Measurements from ENCODE around the gene SAMD13. TPM values are rescaled to one million over a fixed set of nuclear protein-coding genes. Genes with fewer than 3 reads are reported as not detected.

SAMD13 gene
- total RNA-seq, 2 experiments from 2014 or later = not detected

GRCh38 chr1:84271441-84272151 is 29.9 kb upstream of the SAMD13 start:
- H3K4me1 Mint-ChIP-seq (ENCODE audit: low read depth) = peaks cover 16% of the 10 kb centered on the region
- Histone ChIP-seq H3K27ac (ENCODE audit: low read depth in 1 of 2, low read length in 2 of 2) (peak overlapping the region in 1 of 2 donors; percentile 4), H3K9me3 (ENCODE audit: control insufficient read depth in 1 of 2, insufficient read depth in 1 of 2, low read length in 2 of 2) (no peaks in the 10 kb centered on the region), H3K4me1 (ENCODE audit: insufficient read depth, low read length) (peaks cover 12% of the 10 kb centered on the region), H3K27me3 (ENCODE audit: control insufficient read depth in 1 of 2, insufficient read depth in 2 of 2, low read length in 2 of 2) (no peaks in the 10 kb centered on the region), H3K36me3 (ENCODE audit: insufficient read depth, low read length) (no peaks in the 10 kb centered on the region), H3K4me3 (ENCODE audit: low read length) (no peak overlapping the region)
- DNase-seq (peak in 3 of 14 experiments; percentile 3 to 12 (median 6)), ATAC-seq (ENCODE audit: poor library complexity) (peak; percentile 64)
- CTCF ChIA-PET = no interaction called here
- H3K4me3 Mint-ChIP-seq = peak overlapping the region; percentile 16
- no peak for TF ChIP-seq CTCF (IDR thresholded peaks at IDR 0.05)
- H3K27me3 Mint-ChIP-seq = no peaks in the 10 kb centered on the region
- peak overlapping the region; percentile 55 for H3K27ac Mint-ChIP-seq
- POLR2A ChIA-PET = interaction anchor here (1.0 to 1.3 kb wide), 2 partner anchors 28 to 60 kb away, joined by 3 read pairs; no protein-coding TSS in a partner anchor
- H3K36me3 Mint-ChIP-seq (ENCODE audit: low read depth) = no peaks in the 10 kb centered on the region
- intact Hi-C loops (cut with DNase I, micrococcal nuclease) = no loop called here
- H3K9me3 Mint-ChIP-seq = no peaks in the 10 kb centered on the region

DNA sequence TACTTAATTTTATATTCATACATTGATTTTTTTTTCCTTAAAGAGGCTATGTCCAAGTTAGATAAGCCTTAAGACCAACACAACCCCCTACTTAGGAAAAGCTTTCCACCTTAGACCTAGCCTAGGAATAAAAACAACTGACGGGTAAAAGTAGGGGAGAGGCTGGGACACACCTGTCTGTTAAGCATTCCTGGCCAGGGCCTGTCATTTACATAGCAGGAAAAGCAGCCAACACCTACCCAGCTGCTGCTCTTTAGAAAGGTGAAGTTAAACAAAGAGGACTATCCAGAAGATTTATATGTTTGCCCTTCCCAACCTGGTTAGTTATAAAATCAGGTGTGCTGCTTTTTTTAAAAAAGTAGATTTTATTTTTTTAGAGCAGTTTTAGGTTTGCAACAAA is 29.1 kb upstream of the SAMD13 start:
- DNase-seq (no peak), ATAC-seq (ENCODE audit: poor library complexity) (no peak)
- Mint-ChIP-seq H3K4me3 (no peak overlapping the region), H3K4me1 (ENCODE audit: low read depth) (peaks cover 16% of the 10 kb centered on the region), H3K27me3 (no peaks in the 10 kb centered on the region), H3K27ac (peak overlapping the region; percentile 55), H3K9me3 (no peaks in the 10 kb centered on the region), H3K36me3 (ENCODE audit: low read depth) (no peaks in the 10 kb centered on the region)
- Histone ChIP-seq H3K27ac (ENCODE audit: low read depth in 1 of 2, low read length in 2 of 2) (no peak overlapping the region), H3K36me3 (ENCODE audit: insufficient read depth, low read length) (no peaks in the 10 kb centered on the region), H3K9me3 (ENCODE audit: control insufficient read depth in 1 of 2, insufficient read depth in 1 of 2, low read length in 2 of 2) (no peaks in the 10 kb centered on the region), H3K27me3 (ENCODE audit: control insufficient read depth in 1 of 2, insufficient read depth in 2 of 2, low read length in 2 of 2) (no peaks in the 10 kb centered on the region), H3K4me1 (ENCODE audit: insufficient read depth, low read length) (peaks cover 12% of the 10 kb centered on the region), H3K4me3 (ENCODE audit: low read length) (no peak overlapping the region)
- intact Hi-C loops (cut with DNase I, micrococcal nuclease) = no loop called here
- ChIA-PET POLR2A (interaction anchor here (1.3 kb wide), 1 partner anchor 27 kb away, joined by 3 read pairs; no protein-coding TSS in a partner anchor), CTCF (no interaction called here)
- TF ChIP-seq CTCF (IDR thresholded peaks at IDR 0.05) = no peak

DNA sequence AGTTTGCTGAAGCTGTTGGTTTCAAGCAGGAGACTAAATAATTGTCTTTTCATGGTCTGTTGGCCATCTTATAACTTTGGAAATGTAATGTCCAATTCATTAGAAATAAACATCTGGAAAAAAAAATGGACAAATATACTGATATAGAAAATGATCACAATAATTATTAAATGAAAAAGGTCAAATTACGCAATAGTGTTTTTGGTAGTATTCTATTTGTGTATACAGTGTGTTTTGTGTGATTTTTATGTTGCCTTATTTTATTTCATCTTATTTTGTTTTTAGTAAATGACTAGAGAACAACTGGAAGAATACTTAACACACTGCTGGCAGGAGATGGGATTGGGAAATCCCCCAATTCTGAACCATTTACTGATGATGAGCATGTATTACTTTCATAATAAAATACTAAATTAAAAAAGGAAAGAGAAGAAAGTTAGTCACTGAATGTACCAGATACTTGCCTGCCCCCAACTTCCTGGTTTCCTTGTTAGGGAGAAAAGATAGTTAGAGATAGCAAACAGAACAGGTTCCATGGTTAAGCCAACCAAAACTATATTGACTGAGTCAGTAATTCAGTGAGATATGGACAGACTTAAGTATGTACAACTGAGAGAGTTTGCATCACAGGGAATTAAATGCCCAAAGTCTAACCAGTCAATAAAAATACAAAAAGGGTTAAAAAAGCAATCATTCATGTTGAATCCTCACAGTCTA is 24.0 kb upstream of the SAMD13 start:
- DNase-seq (no peak), ATAC-seq (ENCODE audit: poor library complexity) (no peak)
- intact Hi-C loops (cut with DNase I, micrococcal nuclease) = no loop called here
- no peak for TF ChIP-seq CTCF (IDR thresholded peaks at IDR 0.05)
- Mint-ChIP-seq H3K36me3 (ENCODE audit: low read depth) (no peaks in the 10 kb centered on the region), H3K27me3 (no peaks in the 10 kb centered on the region), H3K27ac (no peak overlapping the region), H3K4me1 (ENCODE audit: low read depth) (no peaks in the 10 kb centered on the region), H3K4me3 (no peak overlapping the region), H3K9me3 (no peaks in the 10 kb centered on the region)
- H3K36me3 ChIP-seq (ENCODE audit: insufficient read depth, low read length) = no peaks in the 10 kb centered on the region
- H3K4me1 ChIP-seq (ENCODE audit: insufficient read depth, low read length) = no peaks in the 10 kb centered on the region
- no peak overlapping the region for H3K27ac ChIP-seq (ENCODE audit: low read depth in 1 of 2, low read length in 2 of 2)
- no peaks in the 10 kb centered on the region for H3K9me3 ChIP-seq (ENCODE audit: control insufficient read depth in 1 of 2, insufficient read depth in 1 of 2, low read length in 2 of 2)
- ChIA-PET CTCF (no interaction called here), POLR2A (no interaction called here)
- H3K4me3 ChIP-seq (ENCODE audit: low read length) = no peak overlapping the region
- no peaks in the 10 kb centered on the region for H3K27me3 ChIP-seq (ENCODE audit: control insufficient read depth in 1 of 2, insufficient read depth in 2 of 2, low read length in 2 of 2)
